Right hindlimb (tissue), 1 donor: Measurements from ENCODE around the gene CNFN.
A peak's percentile ranks its signal among the peaks of the same experiment; 100 is the strongest.

ENCODE experiments used
- DNase-seq: peaks from one replicate; pipeline ENCODE4 v3.0.0-alpha.2; 2018

Gene CNFN, protein sequence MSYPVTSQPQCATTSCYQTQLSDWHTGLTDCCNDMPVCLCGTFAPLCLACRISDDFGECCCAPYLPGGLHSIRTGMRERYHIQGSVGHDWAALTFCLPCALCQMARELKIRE

GRCh38 chr19:42389899-42390298 is at the start of gene CNFN:
Gene CNFN, minus strand, starts transcription at chr19:42390297. Its CDS starts 1,260 bp downstream, at chr19:42389037.
- no peak for DNase-seq

GRCh38 chr19:42436006-42436405 is 45.9 kb upstream of the CNFN start:
- DNase-seq = no peak

DNA sequence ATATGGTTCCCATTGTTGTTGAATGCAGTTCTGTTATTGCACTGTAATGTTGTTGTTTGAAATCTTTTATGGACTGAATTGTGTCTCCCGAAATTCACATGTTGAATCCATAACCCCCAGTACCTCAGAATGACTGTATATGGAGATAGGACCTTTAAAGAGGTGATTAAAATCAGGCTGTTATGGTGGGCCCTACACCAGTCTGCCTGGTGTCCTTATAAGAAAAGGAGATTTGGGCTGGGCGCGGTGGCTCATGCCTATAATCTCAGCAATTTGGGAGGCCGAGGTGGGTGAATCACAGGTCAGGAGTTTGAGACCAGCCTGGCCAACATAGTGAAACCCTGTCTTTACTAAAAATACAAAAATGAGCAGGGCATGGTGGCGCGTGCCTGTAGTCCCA is 45.2 kb upstream of the CNFN start:
- no peak for DNase-seq

- peak; percentile 68 for DNase-seq
These were observed 43.6 kb upstream of the CNFN start for GRCh38 chr19:42433503-42434260.

GRCh38 chr19:42431486-42431885 is 41.4 kb upstream of the CNFN start:
- DNase-seq = no peak

GRCh38 chr19:42428676-42429075 is 38.6 kb upstream of the CNFN start:
- no peak for DNase-seq

- no peak for DNase-seq
These were observed 37.2 kb upstream of the CNFN start, which contains the start of gene LIPE for GRCh38 chr19:42427313-42427712. Gene LIPE, minus strand, starts transcription at chr19:42427388. Its CDS starts 239 bp downstream, at chr19:42427149.

- no peak for DNase-seq
These were observed 36.5 kb upstream of the CNFN start for GRCh38 chr19:42426643-42427042.

GRCh38 chr19:42424712-42425131 is 34.6 kb upstream of the CNFN start:
- no peak for DNase-seq

- DNase-seq = no peak
These were observed 34.2 kb upstream of the CNFN start for GRCh38 chr19:42424345-42424707.

GRCh38 chr19:42423462-42424344 is 33.6 kb upstream of the CNFN start:
- DNase-seq = peak; percentile 92

DNA sequence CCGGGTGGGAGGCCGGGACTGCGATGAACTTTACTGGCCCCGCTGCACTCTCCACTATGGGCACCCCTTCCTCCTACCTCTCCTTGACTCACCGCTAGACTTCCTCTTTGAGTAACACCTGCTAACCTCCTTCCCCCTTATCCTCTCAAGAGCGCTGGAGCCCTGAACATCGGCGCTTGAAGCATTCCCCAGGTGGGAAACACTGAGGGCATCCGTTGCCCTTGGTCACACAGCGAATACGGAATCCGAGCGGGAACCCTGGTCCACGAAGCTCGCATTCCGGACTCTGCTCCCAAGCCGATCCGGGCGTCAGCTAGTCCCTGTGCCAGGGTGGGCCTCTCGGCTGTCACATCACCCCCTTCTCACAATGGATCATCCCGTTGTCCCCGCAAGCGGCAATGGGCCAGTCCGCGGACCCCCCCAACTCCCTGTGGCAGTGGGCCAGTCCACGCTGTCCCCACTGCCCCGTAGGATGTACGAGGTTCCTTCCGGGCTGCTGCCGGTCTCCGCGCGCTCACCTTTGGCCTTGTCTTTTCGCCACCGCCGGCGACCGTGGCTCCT is 32.9 kb upstream of the CNFN start:
- DNase-seq = no peak

- no peak for DNase-seq
These were observed 32.2 kb upstream of the CNFN start for GRCh38 chr19:42422092-42422900.

GRCh38 chr19:42421591-42422031 is 31.5 kb upstream of the CNFN start:
- no peak for DNase-seq

DNA sequence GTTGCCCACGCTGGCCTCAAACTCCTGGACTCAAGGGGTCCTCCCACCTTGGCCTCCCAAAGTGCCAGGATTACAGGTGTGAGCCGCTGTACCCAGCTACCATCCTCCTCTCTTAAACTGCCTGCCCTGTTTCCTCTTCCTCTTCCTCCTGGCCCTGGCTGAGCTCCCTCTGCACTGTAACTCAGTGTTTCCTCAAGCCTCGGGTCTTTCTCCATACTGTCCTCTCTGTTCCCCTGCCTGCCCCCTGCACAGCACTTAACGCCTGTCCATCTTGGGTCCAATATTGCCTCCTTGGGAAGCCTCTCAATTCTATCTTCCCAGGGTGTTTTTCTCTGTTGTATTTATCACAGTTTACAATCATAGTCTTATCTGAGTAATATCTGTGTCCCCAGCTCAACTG is 31.0 kb upstream of the CNFN start:
- no peak for DNase-seq

DNA sequence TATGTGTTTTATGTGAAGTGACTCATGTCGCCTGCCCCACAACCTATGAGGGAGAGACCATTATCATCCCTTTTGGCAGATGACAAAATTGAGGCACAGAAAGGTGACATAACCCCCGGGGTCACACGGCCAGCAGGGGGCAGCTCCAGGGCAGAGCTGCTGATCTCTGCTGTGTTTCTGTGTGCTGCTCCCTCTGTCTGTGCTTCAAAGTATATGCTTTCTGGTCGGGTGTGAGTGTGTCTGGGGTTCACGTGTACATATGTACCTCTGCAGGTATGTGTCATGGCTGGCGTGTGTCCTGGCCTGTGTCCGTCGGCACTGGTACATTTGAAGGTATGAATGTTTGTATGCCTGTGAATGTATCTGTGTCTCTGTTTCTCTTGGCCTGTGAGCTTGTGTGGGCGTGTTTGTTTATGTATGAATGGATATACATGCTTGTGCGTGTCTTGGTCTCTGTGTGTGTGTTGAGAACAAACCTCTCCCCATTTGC is 30.0 kb upstream of the CNFN start:
- no peak for DNase-seq

GRCh38 chr19:42419309-42419708 is 29.2 kb upstream of the CNFN start:
- DNase-seq = no peak

- no peak for DNase-seq
These were observed 22.6 kb upstream of the CNFN start for GRCh38 chr19:42412661-42413076.

DNA sequence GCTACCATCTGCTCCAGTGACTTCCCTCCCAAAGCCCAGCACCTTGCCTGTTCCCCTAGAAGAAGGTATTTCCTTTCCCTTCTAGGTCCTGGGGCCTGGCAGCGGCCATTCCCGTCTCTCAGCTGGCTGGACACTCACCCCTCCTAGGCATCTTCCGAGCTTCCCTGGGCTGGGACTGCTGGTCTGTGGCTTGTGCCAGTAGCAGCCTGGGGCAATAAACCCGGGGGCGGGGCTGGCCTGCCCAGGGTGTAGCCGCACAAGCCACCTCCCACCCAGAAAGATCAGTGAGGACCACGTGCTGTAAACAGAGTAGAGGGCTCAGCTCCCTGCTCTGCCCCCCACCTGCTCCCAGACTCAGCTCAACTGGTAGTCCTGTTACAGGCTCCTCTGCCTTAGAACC is 22.1 kb upstream of the CNFN start:
- no peak for DNase-seq

- DNase-seq = no peak
These were observed 21.6 kb upstream of the CNFN start for GRCh38 chr19:42411581-42412178.

GRCh38 chr19:42410371-42410770 is 20.3 kb upstream of the CNFN start:
- no peak for DNase-seq

- no peak for DNase-seq
These were observed 19.4 kb upstream of the CNFN start for GRCh38 chr19:42409477-42409876.
